Skeletal muscle tissue (tissue), 4 donors: ENCODE results near the gene TUBB3. TPM values are rescaled to one million over a fixed set of nuclear protein-coding genes. Genes with fewer than 3 reads are reported as not detected.

ENCODE experiments used
- H3K27ac ChIP-seq: one replicate; pipeline ENCODE4 v1.7.0; 2013; ENCODE audit warnings: mild to moderate bottlenecking, low read depth, low read length, inconsistent platforms
- H3K27me3 ChIP-seq, 3 donors: one replicate each; pipeline ENCODE4 v1.7.0; 2013; ENCODE audit warnings: low read length in 3 of 3; ENCODE audit not compliant: control insufficient read depth in 3 of 3, insufficient read depth in 3 of 3
- H3K36me3 ChIP-seq, 3 donors: one replicate each; pipeline ENCODE4 v1.7.0; 2013; ENCODE audit warnings: low read length in 3 of 3; ENCODE audit not compliant: control insufficient read depth in 3 of 3, insufficient read depth in 3 of 3
- H3K4me1 ChIP-seq, 3 donors: one replicate each; pipeline ENCODE4 v1.7.0; 2013; ENCODE audit warnings: low read length in 3 of 3, mild to moderate bottlenecking in 3 of 3; ENCODE audit not compliant: control insufficient read depth in 3 of 3, insufficient read depth in 3 of 3
- H3K4me3 ChIP-seq, 3 donors: one replicate each; pipeline ENCODE4 v1.7.0; 2013; ENCODE audit warnings: low read length in 3 of 3
- H3K9ac ChIP-seq, 3 donors: one replicate each; pipeline ENCODE4 v1.7.0; 2013; ENCODE audit warnings: low read length in 3 of 3, mild to moderate bottlenecking in 3 of 3, moderate library complexity in 2 of 3, low read depth in 1 of 3
- H3K9me3 ChIP-seq, 3 donors: one replicate each; pipeline ENCODE4 v1.7.0; 2013; ENCODE audit warnings: low read length in 3 of 3; ENCODE audit not compliant: control insufficient read depth in 3 of 3
- total RNA-seq: library from RNA; depleted of rRNA; stranded (reverse); fragments of >200 nt; gene quantifications from one replicate; pipeline ENCODE4 v1.2.3, GENCODE V29; 2014
- donor health status: Osteomylitis.

Gene TUBB3
- total RNA-seq, 1 donor from 2014 or later, result 18.3 TPM

DNA sequence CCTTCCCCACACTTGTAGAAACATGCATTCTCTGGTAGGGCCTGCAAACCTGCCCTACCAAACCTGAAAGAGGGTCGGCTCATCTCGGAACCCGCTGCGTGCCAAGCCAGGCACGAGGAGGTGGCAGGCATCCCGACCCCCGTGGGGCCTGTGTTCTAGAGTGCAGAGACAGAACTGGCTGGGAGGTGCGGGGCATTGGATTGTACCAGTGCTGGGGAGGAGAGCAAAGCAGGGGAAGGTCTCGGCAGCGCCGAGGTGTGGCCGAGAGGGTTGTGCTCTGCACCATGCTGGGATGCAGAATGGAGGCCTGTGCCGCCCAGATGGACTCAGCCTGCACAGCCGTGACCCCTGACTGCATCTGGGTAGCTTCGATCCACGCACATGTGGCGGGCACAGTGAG, 22.3 kb upstream of the TUBB3 start:
- Histone ChIP-seq H3K9me3 (no peaks in the 10 kb centered on the region), H3K9ac (no peak overlapping the region), H3K27ac (no peak overlapping the region), H3K4me3 (no peak overlapping the region), H3K36me3 (peaks cover 50 to 56% (median 56%) of the 10 kb centered on the region in 3 donors), H3K4me1 (no peaks in the 10 kb centered on the region), H3K27me3 (no peaks in the 10 kb centered on the region)

DNA sequence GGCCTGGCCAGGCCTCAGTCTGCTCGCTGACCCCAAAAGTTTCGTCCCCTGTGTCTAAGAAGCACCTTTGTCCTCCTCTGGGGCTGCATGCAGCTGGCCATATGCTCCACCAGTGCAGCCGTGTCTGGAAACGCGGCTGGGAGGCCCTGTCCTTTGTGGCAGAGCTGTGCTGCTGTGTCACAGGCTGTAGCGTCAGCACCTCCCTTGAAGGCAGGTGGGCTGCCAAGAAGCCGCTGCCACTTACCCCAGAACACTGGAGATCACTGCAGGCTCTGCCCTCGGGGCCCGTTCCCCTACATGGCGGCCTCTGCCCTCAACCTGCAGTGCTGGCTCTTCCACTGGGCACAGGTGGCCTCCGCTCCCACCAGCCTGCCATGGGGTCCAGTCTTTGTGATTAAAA, 20.2 kb upstream of the TUBB3 start:
- Histone ChIP-seq H3K9ac (no peak overlapping the region), H3K4me3 (no peak overlapping the region), H3K36me3 (peaks cover 54 to 57% (median 57%) of the 10 kb centered on the region in 3 donors), H3K4me1 (no peaks in the 10 kb centered on the region), H3K9me3 (no peaks in the 10 kb centered on the region), H3K27ac (no peak overlapping the region), H3K27me3 (no peaks in the 10 kb centered on the region)

DNA sequence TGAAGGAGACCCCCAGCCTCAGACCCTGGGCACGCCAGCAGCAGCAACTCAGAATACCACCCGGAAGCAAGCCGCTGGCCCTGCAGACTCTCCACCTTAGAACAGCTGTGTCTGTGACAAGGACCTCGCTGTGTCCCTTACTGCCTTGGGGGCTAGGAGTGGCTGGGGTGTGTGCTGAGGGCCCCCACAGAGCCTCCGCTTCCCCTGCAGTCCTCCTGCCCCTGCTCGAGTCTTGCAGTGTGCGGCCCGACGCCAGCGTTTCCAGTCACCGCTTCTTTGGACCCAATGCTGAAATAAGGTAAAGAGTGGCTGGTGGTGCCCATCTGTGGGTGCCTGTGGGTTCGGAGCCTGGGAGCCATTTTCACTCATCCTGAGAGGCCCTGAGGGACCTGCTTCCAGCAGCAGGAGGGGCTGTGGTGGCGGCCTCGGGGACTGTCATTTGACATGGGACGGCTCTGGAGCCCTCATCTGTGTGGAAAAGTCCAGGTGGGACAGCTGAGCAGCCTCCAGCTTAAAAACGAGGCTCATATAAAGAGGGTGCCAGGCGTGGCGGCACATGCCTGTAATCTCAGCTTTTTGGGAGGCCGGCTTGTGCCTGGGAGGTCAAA, 19.1 kb upstream of the TUBB3 start:
- Histone ChIP-seq H3K36me3 (peaks cover 48 to 57% (median 53%) of the 10 kb centered on the region in 3 donors), H3K4me3 (no peak overlapping the region), H3K27ac (no peak overlapping the region), H3K9ac (no peak overlapping the region), H3K27me3 (no peaks in the 10 kb centered on the region), H3K9me3 (no peaks in the 10 kb centered on the region), H3K4me1 (no peaks in the 10 kb centered on the region)

DNA sequence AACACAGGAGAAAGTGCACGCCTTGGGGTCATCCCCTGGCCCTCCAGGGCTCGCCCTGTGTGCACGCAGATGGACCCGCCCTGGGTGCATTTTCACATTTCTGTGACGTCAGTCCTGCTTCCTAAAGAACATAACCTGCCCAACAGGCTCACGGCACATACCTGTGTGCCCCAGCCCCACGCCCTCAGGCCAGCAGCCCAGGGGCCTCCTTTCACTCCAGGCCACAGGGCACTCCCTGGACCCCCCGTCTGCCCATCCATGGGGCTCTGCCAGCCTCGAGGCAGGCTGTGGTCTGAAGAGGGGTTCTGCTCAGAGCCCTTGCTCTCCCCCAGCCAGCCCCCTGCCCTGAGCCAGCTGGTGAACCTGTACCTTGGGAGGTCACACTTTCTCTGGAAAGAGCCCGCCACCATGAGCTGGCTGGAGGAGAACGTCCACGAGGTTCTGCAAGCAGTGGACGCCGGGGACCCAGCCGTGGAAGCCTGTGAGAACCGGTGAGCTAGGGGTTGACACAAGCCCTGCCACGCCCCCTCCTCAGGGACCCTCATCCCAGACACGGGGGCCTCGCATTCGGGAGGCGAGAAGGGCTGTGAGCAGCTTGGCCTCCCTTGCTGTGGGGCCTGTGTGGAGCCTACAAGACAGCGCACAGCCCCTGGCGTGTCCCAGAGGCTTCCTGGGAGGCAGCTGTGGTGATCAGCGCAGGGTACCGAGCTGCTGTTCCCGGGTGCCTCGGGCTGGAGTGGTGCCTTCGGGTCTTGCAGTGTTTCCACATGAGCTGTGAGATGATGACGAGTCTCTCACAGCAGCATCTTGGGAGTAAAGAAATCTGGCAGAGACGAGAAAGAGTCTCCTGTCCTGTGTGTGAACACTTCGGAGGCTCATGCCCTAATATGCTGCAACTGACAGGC, 18.3 kb upstream of the TUBB3 start:
- H3K4me1 ChIP-seq, result peaks cover 0 to 1% (median 0%) of the 10 kb centered on the region in 3 donors
- peaks cover 47 to 55% (median 47%) of the 10 kb centered on the region in 3 donors for H3K36me3 ChIP-seq
- no peaks in the 10 kb centered on the region for H3K9me3 ChIP-seq
- no peak overlapping the region for H3K27ac ChIP-seq
- H3K4me3 ChIP-seq, result no peak overlapping the region
- no peaks in the 10 kb centered on the region for H3K27me3 ChIP-seq
- H3K9ac ChIP-seq, result no peak overlapping the region

DNA sequence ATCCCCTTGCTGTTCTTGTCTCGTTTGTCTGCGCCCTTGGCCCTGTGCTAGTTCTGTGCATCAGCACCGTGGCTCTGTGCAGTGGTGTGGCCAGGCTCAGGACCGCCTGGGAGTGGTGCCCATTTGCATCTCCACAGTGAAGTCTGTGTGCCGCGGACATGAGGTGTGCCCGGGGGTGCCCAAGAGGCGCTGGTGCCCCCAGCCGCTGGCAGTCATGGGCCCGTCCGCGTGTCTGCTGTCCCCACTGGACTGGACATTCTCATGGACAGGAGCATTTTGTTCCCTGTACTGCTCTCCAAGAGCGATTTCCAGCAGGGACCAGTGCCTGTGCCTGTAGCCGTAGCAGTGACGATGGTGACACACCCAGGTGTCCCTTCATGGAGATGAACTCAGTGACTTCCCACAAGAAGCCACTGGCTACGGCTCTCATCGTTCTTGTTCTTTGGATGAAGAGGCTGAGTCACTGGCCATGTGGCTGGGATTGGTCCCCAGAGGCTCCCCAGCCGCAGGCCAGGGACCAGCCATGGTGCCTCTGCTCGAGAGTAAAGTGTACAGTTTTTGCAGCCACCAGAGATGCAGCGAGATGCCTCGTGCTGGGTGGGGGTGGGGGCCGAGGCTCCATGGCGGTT, 17.5 kb upstream of the TUBB3 start:
- Histone ChIP-seq H3K27me3 (no peaks in the 10 kb centered on the region), H3K9ac (no peak overlapping the region), H3K27ac (no peak overlapping the region), H3K4me3 (no peak overlapping the region), H3K36me3 (peaks cover 40 to 47% (median 47%) of the 10 kb centered on the region in 3 donors), H3K9me3 (no peaks in the 10 kb centered on the region), H3K4me1 (peaks cover 0 to 5% (median 4%) of the 10 kb centered on the region in 3 donors)

DNA sequence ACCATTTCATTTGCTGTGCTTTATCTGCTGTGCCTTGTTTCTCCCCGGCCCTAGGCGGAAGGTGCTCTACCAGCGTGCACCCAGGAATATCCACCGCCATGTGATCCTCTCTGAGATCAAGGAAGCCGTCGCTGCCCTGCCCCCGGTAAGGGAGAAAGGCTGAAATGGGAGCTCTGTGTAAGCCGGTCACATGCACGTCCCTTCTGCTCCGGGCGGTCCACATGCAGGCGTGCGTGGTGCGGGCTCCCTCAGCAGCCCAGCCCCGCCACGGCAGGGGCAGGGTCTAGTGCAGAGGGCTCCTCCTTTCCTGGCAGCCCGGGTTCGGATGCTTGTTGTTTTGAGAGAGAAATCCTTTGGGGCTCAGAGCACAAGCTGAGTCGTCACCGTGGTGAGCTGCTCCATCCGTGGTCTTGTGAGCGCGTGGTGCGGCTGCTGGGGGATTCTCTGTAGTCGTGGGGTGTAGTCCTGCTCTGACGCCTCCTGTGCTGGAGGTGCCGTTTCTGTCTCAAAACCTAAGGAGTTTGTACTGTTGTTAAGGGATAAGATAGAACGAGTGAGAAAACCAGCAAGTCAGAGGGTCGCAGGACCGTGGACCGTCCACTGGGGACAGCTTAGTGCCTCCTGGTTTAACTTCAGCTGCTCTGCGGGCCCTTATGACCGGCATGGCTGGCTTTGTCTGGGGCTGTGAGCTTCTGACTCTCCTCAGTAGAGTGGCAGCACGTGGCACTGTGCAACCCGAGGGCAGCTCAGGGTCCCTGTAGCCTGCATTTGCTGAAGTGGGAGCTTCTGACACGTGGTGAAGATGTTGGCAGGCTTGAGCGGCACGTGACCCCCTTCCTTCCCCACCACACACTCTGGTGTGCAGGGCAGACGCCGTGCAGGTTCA, 16.8 kb upstream of the TUBB3 start:
- Histone ChIP-seq H3K27me3 (no peaks in the 10 kb centered on the region), H3K9ac (no peak overlapping the region), H3K27ac (no peak overlapping the region), H3K9me3 (no peaks in the 10 kb centered on the region), H3K4me1 (peaks cover 0 to 5% (median 4%) of the 10 kb centered on the region in 3 donors), H3K4me3 (no peak overlapping the region), H3K36me3 (peaks cover 39 to 49% (median 48%) of the 10 kb centered on the region in 3 donors)

DNA sequence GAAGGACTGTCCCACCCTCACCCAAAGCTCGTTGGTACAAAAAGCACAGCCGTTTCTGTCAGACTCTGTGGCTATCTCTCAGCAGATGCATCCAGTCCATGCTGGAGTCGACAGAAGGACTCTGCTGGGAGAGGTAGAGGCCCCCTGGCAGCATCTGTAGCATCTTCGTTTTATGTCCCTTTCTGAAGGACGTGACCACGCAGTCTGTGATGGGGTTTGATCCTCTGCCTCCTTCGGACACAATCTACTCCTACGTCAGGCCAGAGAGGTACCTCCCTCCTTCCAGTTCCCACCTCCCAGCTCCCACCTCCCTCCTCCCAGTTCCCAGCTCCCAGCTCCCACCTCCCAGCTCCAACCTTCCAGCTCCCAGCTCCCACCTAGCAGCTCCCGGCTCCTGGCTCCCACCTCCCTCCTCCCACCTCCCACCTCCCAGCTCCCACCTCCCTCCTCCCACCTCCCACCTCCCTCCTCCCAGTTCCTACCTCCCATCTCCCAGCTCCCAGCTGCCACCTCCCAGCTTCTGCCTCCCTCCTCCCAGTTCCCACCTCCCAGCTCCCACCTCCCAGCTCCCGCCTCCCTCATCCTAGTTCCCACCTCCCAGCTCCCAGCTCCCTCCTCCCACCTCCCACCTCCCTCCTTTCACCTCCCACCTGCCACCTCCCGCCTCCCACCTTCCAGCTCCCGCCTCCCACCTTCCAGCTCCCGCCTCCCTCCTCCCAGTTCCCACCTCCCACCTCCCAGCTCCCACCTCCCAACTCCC, 15.9 kb upstream of the TUBB3 start:
- Histone ChIP-seq H3K4me1 (peaks cover 0 to 5% (median 4%) of the 10 kb centered on the region in 3 donors), H3K27me3 (no peaks in the 10 kb centered on the region), H3K36me3 (peaks cover 44 to 50% (median 50%) of the 10 kb centered on the region in 3 donors)

DNA sequence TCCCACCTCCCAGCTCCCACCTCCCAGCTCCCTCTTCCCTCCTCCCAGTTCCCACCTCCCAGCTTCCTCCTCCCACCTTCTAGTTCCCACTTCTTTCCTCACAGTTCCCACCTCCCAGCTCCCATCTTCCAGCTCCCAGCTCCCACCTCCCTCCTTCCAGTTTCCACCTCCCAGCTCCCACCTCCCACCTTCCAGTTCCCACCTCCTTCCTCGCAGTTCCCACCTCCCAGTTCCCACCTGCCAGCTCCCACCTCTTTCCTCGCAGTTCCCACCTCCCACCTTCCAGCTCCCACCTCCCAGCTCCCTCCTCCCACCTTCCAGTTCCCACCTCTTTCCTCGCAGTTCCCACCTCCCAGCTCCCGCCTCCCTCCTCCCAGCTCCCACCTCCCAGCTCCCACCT, 14.9 kb upstream of the TUBB3 start:
- Histone ChIP-seq H3K9me3 (no peaks in the 10 kb centered on the region), H3K36me3 (peaks cover 45 to 46% (median 45%) of the 10 kb centered on the region in 3 donors), H3K27ac (no peak overlapping the region), H3K9ac (no peak overlapping the region), H3K27me3 (no peaks in the 10 kb centered on the region), H3K4me3 (no peak overlapping the region), H3K4me1 (peaks cover 0 to 5% (median 4%) of the 10 kb centered on the region in 3 donors)

More for the DNA sequence above, 15.9 kb upstream of the TUBB3 start:
- no peak overlapping the region for H3K4me3 ChIP-seq
- H3K9me3 ChIP-seq, result no peaks in the 10 kb centered on the region
- H3K9ac ChIP-seq, result no peak overlapping the region
- H3K27ac ChIP-seq, result no peak overlapping the region
